Lower lobe of right lung (tissue), 2 donors: ENCODE results near the gene NIN. TPM values are rescaled to one million over a fixed set of nuclear protein-coding genes. Genes with fewer than 3 reads are reported as not detected.

Source experiments
- ATAC-seq, 2 donors: fragments of 200-7000 bp; cut with Tn5 transposase; one replicate each; pipeline ENCODE4 v1.9.1; 2020 to 2022; ENCODE audit warnings: mild to moderate bottlenecking in 2 of 2, moderate library complexity in 2 of 2
- DNase-seq: peaks from one replicate; pipeline ENCODE4 v3.0.0-alpha.2; 2020
- H3K27ac ChIP-seq: fragments of 200-600 bp; one replicate; pipeline ENCODE4 v1.8.0; 2022
- H3K27me3 ChIP-seq: fragments of 200-600 bp; one replicate; pipeline ENCODE4 v1.8.0; 2022; ENCODE audit warnings: low read depth
- H3K36me3 ChIP-seq: fragments of 200-600 bp; one replicate; pipeline ENCODE4 v1.8.0; 2022; ENCODE audit warnings: mild to moderate bottlenecking
- H3K4me1 ChIP-seq: fragments of 200-600 bp; one replicate; pipeline ENCODE4 v1.8.0; 2022
- H3K4me3 ChIP-seq: fragments of 200-600 bp; one replicate; pipeline ENCODE4 v1.8.0; 2022; ENCODE audit warnings: mild to moderate bottlenecking
- H3K9me3 ChIP-seq: fragments of 200-600 bp; one replicate; pipeline ENCODE4 v1.8.0; 2022
- intact Hi-C: fragments of 100-400 bp; cut with DNase I; formaldehyde crosslinking; loops from one replicate; pipeline ENCODE4 v1.11.0; 2022
- total RNA-seq: library from RNA; stranded (reverse); fragmentation: NEBNext Ultra II Directional; extraction: Animal tissue kit (Norgen Biotek cat#: 25700); gene quantifications from one replicate; pipeline ENCODE4 v1.2.1, GENCODE V29; 2021
- TF ChIP-seq, protein P1 (sequence below): fragments of 200-600 bp; IDR thresholded peaks from one replicate; pipeline ENCODE4 v1.8.0; 2022; ENCODE audit warnings: antibody characterized with exemption, mild to moderate bottlenecking
- donor health status: DM: no; HTN: yes; CAD: no; lungs with severe emphysema.

The NIN gene
- total RNA-seq, 1 donor from 2014 or later, result 45.9 TPM

DNA sequence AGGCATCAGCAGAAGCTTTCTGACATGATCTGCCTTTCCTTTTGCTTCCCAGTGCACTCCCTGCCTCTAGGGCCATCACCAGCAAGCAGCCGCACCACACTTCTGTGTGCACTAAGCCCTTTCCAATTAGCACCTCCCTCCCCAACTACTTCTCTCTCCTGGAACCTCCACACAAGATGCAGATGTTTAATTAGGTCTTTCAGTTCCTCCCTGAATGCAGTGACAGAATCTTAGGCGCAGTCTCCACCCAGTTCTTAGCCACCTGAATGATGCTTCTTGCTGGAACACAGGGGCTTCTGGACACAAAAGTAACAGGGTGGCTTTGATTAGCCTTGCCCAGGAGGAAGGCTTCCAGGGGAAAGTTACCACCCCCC is 32.9 kb downstream of the NIN start:
- Histone ChIP-seq H3K27me3 (no peaks in the 10 kb centered on the region), H3K27ac (no peak overlapping the region), H3K4me1 (no peaks in the 10 kb centered on the region), H3K9me3 (no peaks in the 10 kb centered on the region), H3K36me3 (peaks cover 7% of the 10 kb centered on the region), H3K4me3 (no peak overlapping the region)
- ATAC-seq, result no peak
- intact Hi-C loops, result no loop called here
- DNase-seq, result no peak
- TF ChIP-seq, protein P1, sequence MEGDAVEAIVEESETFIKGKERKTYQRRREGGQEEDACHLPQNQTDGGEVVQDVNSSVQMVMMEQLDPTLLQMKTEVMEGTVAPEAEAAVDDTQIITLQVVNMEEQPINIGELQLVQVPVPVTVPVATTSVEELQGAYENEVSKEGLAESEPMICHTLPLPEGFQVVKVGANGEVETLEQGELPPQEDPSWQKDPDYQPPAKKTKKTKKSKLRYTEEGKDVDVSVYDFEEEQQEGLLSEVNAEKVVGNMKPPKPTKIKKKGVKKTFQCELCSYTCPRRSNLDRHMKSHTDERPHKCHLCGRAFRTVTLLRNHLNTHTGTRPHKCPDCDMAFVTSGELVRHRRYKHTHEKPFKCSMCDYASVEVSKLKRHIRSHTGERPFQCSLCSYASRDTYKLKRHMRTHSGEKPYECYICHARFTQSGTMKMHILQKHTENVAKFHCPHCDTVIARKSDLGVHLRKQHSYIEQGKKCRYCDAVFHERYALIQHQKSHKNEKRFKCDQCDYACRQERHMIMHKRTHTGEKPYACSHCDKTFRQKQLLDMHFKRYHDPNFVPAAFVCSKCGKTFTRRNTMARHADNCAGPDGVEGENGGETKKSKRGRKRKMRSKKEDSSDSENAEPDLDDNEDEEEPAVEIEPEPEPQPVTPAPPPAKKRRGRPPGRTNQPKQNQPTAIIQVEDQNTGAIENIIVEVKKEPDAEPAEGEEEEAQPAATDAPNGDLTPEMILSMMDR, result no peak

- DNase-seq (no peak), ATAC-seq (no peak)
- no peak overlapping the region for H3K27ac ChIP-seq
- H3K4me1 ChIP-seq, result no peaks in the 10 kb centered on the region
- H3K36me3 ChIP-seq, result peaks cover 12% of the 10 kb centered on the region
- TF ChIP-seq, protein P1, result no peak
- H3K4me3 ChIP-seq, result no peak overlapping the region
- no peaks in the 10 kb centered on the region for H3K9me3 ChIP-seq
- H3K27me3 ChIP-seq, result no peaks in the 10 kb centered on the region
- intact Hi-C loops, result no loop called here
Measured at GRCh38 chr14:50797250-50798047, 33.5 kb downstream of the NIN start.

- H3K27ac ChIP-seq, result no peak overlapping the region
- no peak for DNase-seq
- intact Hi-C loops, result no loop called here
- H3K36me3 ChIP-seq, result peaks cover 19% of the 10 kb centered on the region
- TF ChIP-seq, protein P1, result no peak
- H3K9me3 ChIP-seq, result no peaks in the 10 kb centered on the region
- H3K4me3 ChIP-seq, result no peak overlapping the region
- H3K27me3 ChIP-seq, result no peaks in the 10 kb centered on the region
- ATAC-seq, result no peak
- H3K4me1 ChIP-seq, result no peaks in the 10 kb centered on the region
Measured at GRCh38 chr14:50796390-50796789, 34.6 kb downstream of the NIN start.

DNA sequence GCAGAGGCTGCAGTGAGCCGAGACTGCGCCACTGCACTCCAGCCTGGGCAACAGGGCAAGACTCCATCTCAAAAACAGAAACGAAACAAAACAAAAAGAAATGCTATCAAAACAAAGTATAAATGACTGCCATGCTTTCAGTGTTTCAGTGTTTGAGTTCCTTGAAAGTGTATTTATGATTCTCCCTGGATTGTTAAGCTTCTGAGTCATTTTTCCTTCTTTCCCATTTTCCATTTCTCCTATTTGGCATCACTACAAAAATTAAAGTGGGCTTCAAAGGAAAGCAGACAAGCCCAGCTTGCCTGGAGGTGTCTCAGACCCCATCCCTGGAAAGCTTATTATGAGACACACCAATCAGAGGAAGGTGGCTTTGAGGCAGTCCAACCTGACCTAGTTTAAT is 35.1 kb downstream of the NIN start:
- H3K36me3 ChIP-seq, result peaks cover 24% of the 10 kb centered on the region
- no peak overlapping the region for H3K4me3 ChIP-seq
- no peaks in the 10 kb centered on the region for H3K4me1 ChIP-seq
- DNase-seq (no peak), ATAC-seq (no peak)
- H3K27ac ChIP-seq, result no peak overlapping the region
- TF ChIP-seq, protein P1, result no peak
- no peaks in the 10 kb centered on the region for H3K27me3 ChIP-seq
- H3K9me3 ChIP-seq, result no peaks in the 10 kb centered on the region
- intact Hi-C loops, result no loop called here

DNA sequence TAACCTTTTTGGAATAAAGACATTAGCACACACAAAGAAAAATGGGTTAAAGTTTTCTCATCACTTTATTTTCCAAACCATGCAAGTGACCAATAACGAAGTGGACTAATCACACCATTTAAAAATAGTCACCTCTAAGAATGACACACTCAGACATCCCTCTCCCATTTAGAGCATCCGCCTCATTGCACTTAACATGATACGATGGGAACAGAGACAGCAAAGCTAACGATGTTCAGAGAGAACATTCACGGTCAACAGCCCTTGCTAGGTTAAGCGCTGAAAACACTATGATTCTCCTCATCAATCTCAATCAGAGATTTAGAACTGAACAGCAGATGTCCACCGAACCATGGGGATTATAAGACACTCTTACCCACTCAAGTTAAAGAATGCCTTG is 35.8 kb downstream of the NIN start:
- H3K4me3 ChIP-seq, result no peak overlapping the region
- no peaks in the 10 kb centered on the region for H3K27me3 ChIP-seq
- intact Hi-C loops, result no loop called here
- H3K9me3 ChIP-seq, result no peaks in the 10 kb centered on the region
- H3K27ac ChIP-seq, result no peak overlapping the region
- H3K36me3 ChIP-seq, result peaks cover 28% of the 10 kb centered on the region
- TF ChIP-seq, protein P1, result no peak
- DNase-seq, result no peak
- no peaks in the 10 kb centered on the region for H3K4me1 ChIP-seq
- no peak for ATAC-seq
